GM12873 (cell line): ENCODE results near the gene CHST11.

Experiments
- CTCF ChIP-seq: IDR thresholded peaks from 2 replicates; pipeline ENCODE4 v1.5.1; 2012; ENCODE audit warnings: low read depth, mild to moderate bottlenecking, moderate library complexity, low read length, control low read depth; ENCODE audit not compliant: insufficient read depth; ENCODE audit errors: missing control alignments

The CHST11 gene

GRCh38 chr12:104499668-104500332 lies 43.1 kb downstream of the CHST11 start:
- no peak for TF ChIP-seq CTCF

GRCh38 chr12:104501115-104501514 lies 44.4 kb downstream of the CHST11 start:
- TF ChIP-seq CTCF = no peak

GRCh38 chr12:104501660-104502059 lies 44.9 kb downstream of the CHST11 start:
- no peak for TF ChIP-seq CTCF

- TF ChIP-seq CTCF = no peak
These were observed 45.5 kb downstream of the CHST11 start for GRCh38 chr12:104502217-104502616.

- TF ChIP-seq CTCF = no peak
These were observed 45.9 kb downstream of the CHST11 start for GRCh38 chr12:104502638-104503037.

GRCh38 chr12:104503191-104503590 lies 46.4 kb downstream of the CHST11 start:
- TF ChIP-seq CTCF = no peak

GRCh38 chr12:104504146-104504545 lies 47.4 kb downstream of the CHST11 start:
- TF ChIP-seq CTCF = no peak
